AG10803 (cell line): ENCODE data around the gene CALN1.

Source experiments
- DNase-seq: peaks from one replicate; pipeline ENCODE4 v3.0.0; 2010; ENCODE audit warnings: low read depth
- H3K4me3 ChIP-seq: 2 replicates; pipeline ENCODE4 v1.5.1; 2011; ENCODE audit warnings: mild to moderate bottlenecking, low read length, control low read depth
- TF ChIP-seq, protein P1 (sequence below): conservative IDR thresholded peaks from 2 replicates; pipeline ENCODE4 v1.5.1; 2011; ENCODE audit warnings: mild to moderate bottlenecking, low read length, control low read depth, inconsistent platforms

Gene CALN1

DNA sequence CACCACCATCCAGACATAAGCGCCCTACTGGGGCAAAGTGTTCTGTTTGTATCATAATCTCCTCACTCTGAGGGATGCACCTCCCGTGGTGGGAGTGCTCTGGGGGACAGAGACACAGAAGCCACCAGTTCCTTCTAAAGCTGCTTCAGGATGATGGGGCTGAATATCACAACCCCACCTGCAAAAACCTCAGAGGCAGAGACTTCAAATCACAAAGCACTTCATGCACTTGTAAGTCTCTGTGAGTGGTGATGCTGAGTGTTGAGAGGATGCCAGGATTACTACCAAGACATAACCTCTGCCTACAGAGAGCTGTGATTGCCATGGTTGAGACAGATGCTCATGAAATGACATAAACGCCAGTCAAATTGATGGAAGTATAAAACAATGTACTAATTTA is 255.5 kb downstream of the CALN1 start:
- H3K4me3 ChIP-seq = no peak overlapping the region
- TF ChIP-seq, protein P1, sequence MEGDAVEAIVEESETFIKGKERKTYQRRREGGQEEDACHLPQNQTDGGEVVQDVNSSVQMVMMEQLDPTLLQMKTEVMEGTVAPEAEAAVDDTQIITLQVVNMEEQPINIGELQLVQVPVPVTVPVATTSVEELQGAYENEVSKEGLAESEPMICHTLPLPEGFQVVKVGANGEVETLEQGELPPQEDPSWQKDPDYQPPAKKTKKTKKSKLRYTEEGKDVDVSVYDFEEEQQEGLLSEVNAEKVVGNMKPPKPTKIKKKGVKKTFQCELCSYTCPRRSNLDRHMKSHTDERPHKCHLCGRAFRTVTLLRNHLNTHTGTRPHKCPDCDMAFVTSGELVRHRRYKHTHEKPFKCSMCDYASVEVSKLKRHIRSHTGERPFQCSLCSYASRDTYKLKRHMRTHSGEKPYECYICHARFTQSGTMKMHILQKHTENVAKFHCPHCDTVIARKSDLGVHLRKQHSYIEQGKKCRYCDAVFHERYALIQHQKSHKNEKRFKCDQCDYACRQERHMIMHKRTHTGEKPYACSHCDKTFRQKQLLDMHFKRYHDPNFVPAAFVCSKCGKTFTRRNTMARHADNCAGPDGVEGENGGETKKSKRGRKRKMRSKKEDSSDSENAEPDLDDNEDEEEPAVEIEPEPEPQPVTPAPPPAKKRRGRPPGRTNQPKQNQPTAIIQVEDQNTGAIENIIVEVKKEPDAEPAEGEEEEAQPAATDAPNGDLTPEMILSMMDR = no peak
- DNase-seq = no peak

DNA sequence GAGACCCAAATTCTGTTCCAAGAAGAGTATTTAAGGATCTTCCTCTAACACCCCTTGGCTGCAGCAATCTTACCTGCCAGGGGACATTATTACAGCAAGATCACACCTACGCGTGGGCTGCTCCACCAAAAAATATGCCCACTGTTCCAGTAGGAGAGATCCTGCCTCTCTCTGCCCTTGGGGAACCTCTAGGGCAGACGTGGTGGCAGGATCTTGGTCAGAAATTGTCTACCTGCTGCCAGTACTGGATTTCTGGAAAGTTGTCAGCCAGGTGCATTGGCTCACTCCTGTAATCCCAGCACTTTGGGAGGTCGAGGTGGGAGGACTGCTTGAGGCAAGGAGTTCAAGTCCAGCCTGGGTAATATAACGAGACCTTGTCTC is 259.0 kb downstream of the CALN1 start:
- TF ChIP-seq, protein P1 = no peak
- DNase-seq = no peak
- no peak overlapping the region for H3K4me3 ChIP-seq

DNA sequence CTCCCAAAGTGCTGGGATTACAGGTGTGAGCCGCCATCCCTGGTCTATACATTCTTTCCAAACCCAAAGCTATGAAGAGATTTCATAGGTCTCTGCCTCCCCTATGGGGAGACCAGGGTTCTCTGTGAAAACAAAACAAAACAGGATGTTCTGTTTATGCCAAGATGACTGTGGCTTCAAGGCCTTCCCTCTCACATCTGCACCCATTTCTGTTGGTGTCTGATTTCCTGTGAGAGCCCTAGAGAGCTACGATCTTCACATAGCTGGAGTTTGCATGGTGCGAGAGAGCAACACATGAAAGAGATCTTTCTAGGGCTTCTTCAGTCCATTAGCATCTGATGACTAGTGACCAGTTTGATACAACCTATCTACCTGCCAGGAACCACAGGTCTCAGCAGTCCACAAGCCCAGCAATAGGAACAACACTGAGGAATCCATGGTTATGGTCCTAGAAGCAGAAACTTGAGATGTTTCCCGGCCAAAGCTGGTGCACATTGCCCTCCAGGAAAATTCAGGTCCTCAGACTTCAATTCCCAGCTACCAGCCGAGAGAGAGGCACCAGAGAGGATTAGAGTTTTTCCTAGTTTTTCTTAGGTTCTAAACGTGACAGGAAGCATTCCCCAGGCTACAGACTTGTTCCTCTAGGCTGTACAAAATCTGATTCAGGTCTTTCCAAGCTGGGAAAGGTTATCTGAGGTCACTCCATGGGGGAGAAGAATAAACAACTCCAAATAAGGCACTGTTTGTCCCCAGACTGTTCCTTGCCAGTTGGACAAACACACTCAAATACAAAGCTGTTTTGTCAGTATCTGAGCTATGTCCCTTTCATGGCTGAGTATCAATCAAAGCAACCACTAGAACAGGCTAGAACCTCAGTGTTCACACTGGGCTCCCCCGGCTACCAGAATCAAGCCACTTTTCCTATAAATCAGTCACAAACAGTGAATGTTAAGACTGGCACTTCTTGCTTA is 259.7 kb downstream of the CALN1 start:
- DNase-seq = no peak
- TF ChIP-seq, protein P1 = no peak
- no peak overlapping the region for H3K4me3 ChIP-seq

DNA sequence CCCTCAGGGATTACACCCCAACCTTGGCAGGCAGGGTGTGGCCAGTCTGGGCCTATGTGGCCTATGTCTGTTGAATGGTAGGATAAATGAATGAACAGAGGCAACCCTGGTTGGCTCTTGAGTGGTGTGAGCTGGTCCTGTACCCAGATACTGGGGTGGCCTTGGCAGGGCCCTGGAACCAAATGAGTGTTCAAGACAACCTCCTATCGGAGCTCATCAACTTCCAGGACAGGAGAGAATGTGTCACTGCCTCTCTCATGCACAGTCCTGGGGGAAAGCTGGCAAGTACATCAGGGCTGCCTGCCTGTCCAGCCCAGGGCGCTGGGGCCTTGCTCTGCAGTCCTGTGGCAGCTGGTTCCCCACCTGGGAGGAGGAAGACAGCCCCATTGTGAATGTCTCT is 271.6 kb downstream of the CALN1 start:
- no peak for DNase-seq
- TF ChIP-seq, protein P1 = no peak
- no peak overlapping the region for H3K4me3 ChIP-seq

DNA sequence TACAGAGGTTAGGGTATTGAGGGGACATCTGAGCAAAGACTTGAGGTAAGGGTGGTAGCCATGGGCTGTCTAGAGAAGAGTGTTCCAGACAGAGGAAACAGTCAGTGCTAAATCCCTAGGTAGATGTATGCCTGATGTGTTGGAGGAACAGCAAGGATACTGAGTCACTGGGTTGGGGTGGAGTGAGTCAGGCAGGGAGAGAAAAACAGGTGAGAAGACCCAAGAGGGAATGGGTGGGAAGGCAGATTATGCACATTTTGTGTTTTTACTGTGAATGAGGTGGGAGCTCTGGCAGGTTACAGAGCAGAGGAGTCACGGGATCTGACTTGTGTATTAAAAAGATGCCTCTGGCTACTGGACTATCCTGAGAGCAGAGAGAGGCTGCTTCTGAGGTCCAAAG is 285.0 kb downstream of the CALN1 start:
- no peak overlapping the region for H3K4me3 ChIP-seq
- no peak for DNase-seq
- TF ChIP-seq, protein P1 = no peak

DNA sequence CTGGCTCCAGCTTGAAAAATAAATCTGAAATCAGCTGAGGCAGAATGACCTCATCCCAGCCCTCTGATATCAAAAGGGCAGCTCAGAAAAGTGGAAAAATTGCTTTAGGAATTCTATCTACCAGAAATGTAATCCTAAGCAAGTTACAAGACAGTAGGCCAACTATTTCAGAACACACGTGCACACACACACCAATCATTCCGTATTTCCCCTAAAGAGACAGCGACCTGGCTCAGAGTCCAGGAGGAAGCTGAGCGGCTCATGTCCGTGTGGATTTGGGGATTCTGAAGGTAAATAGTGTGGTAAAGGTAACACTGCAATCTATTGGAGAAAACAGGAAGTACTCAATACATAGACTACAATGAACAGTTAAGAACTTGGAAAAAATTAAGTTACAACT is 288.2 kb downstream of the CALN1 start:
- DNase-seq = no peak
- no peak overlapping the region for H3K4me3 ChIP-seq
- TF ChIP-seq, protein P1 = no peak

DNA sequence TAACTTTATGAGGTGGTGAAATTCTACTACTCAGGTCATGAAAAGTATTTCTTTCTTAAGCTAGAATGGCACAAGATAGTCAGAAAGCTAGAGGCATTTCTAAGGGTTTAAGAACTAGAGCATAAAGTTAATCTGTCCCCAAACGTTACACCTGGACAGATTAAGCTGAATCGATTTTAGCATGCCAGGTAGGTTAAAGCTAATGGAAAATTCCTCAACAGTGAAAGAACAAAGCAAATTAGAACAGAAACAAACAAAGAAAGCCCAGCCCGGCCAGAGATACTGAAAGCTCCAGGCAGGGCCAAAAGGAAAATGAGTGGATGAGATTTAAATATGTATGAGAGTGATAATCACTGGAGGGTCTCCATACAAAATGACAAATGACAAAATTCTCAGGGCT is 293.8 kb downstream of the CALN1 start:
- H3K4me3 ChIP-seq = no peak overlapping the region
- TF ChIP-seq, protein P1 = no peak
- no peak for DNase-seq
